Progenitor cell of endocrine pancreas (in vitro differentiated cells): ENCODE data around the gene EML6. TPM values are rescaled to one million over a fixed set of nuclear protein-coding genes. Genes with fewer than 3 reads are reported as not detected.

Experiments
- DNase-seq: peaks from one replicate; pipeline ENCODE4 v3.0.0; 2021; ENCODE audit warnings: low spot score; ENCODE audit not compliant: unreplicated experiment
- H3K27ac Mint-ChIP-seq: 2 replicates; pipeline ENCODE4 v1.8.0; 2021; ENCODE audit warnings: mild to moderate bottlenecking, moderate library complexity, mixed read lengths
- H3K27me3 Mint-ChIP-seq: 2 replicates; pipeline ENCODE4 v1.8.0; 2021; ENCODE audit warnings: mixed read lengths
- H3K36me3 Mint-ChIP-seq: 2 replicates; pipeline ENCODE4 v1.8.0; 2022; ENCODE audit warnings: mixed read lengths; ENCODE audit not compliant: insufficient read depth
- H3K4me1 Mint-ChIP-seq: 2 replicates; pipeline ENCODE4 v1.8.0; 2021; ENCODE audit warnings: low read depth, mixed read lengths
- H3K4me3 Mint-ChIP-seq: 2 replicates; pipeline ENCODE4 v1.8.0; 2021; ENCODE audit warnings: low read depth, mild to moderate bottlenecking, moderate library complexity, mixed read lengths
- H3K9me3 Mint-ChIP-seq: 2 replicates; pipeline ENCODE4 v1.8.0; 2021; ENCODE audit warnings: low read depth, mixed read lengths
- CTCF ChIP-seq: fragments of 200-600 bp; sonication (generic); IDR thresholded peaks from one replicate; pipeline ENCODE4 v1.5.0; 2021; ENCODE audit warnings: antibody characterized with exemption, mild to moderate bottlenecking; ENCODE audit not compliant: unreplicated experiment
- total RNA-seq: library from RNA; stranded (reverse); gene quantifications from 2 replicates; pipeline ENCODE4 v1.2.1, GENCODE V29; 2021

EML6 gene
- total RNA-seq, 1 donor from 2014 or later: 2.6 TPM

DNA sequence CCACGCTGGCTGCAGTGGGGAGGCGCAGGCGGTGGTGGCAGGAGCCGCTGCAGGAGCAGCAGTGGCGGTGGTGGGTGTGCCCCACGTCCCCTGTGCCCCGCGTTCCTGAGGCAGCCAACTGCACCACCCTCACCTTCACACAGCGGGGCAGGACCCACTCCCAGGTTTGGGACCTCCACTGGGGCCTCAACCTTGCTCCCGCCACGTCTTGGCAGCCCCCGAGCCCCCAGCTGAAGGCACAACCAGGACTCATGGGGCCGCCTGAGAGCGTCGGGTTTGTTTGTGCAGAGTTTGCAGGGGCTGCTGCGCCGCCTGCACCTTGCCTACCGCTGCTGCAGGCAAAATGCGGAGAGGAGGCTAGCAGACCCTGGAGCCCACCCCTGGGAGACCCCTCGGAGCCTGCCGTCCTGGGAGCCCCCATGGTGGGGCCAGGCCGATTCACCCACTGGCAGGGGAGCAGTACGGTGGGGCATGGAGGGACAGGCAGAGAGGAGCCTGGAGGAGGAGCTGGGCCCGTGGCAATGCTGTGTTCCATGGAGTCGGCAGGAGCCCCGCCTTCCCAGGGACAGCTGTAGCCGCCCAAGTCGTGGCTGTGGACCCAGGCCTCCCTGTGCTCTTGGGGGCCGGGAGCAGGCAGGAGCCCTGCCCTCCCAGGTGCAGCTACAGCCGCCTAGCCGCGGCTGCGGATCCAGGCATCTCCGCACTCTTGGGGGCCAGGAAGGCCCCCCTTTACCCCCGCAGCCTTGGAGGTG is 14.7 kb upstream of the EML6 start:
- TF ChIP-seq CTCF: no peak
- Mint-ChIP-seq H3K4me1 (peaks cover 2% of the 10 kb centered on the region), H3K9me3 (no peaks in the 10 kb centered on the region), H3K4me3 (peak overlapping the region; percentile 60), H3K36me3 (no peaks in the 10 kb centered on the region), H3K27me3 (peaks cover 10% of the 10 kb centered on the region), H3K27ac (no peak overlapping the region)
- DNase-seq: peak; percentile 23

- H3K4me3 Mint-ChIP-seq: peak overlapping the region; percentile 60
- no peak for DNase-seq
- peaks cover 10% of the 10 kb centered on the region for H3K27me3 Mint-ChIP-seq
- no peak overlapping the region for H3K27ac Mint-ChIP-seq
- H3K4me1 Mint-ChIP-seq: peaks cover 2% of the 10 kb centered on the region
- no peak for TF ChIP-seq CTCF
- no peaks in the 10 kb centered on the region for H3K9me3 Mint-ChIP-seq
- H3K36me3 Mint-ChIP-seq: no peaks in the 10 kb centered on the region
Measured at GRCh38 chr2:54709336-54709809, 14.1 kb upstream of the EML6 start.

DNA sequence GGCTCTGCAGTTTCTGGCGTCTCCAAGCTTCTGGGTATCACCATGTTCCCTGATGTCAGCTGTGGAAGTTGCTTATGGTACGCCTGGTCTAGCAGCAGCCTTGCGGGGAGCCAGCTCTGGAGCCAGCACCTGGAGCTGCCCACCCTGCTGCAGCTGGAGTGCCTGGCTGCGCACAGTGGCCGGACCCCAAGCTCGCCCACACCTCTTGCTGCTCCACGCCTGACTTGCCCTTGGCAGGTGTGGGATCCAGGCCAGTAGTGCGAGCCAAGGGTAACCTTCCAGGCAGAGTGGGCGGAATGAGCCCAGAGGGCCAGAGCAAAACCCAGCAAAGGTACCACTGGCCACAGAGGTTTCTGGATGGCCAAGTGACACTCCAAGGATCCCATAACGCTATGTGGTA is 13.2 kb upstream of the EML6 start:
- Mint-ChIP-seq H3K4me1 (peaks cover 2% of the 10 kb centered on the region), H3K4me3 (no peak overlapping the region), H3K9me3 (no peaks in the 10 kb centered on the region), H3K36me3 (no peaks in the 10 kb centered on the region), H3K27ac (no peak overlapping the region), H3K27me3 (peaks cover 10% of the 10 kb centered on the region)
- DNase-seq: no peak
- no peak for TF ChIP-seq CTCF

DNA sequence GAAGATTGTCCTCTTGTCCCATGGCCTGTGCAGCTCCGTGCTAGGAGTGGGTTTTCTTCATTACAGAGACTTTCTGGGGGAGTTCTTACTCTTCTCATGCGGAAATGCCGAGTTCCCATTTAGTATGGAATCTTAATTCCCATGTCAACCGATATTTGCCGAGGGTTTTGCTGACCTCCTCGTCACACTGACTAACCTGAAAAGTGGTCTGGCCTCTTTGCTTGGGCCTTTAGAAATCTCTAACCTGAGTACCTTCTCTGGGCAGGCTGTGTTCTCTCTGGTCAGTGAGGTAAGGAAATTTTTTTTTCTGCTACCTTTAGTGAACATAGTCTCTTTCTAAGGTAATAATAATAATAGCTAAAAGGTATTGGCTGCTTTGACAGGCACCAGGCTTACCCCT is 10.9 kb upstream of the EML6 start:
- Mint-ChIP-seq H3K4me3 (no peak overlapping the region), H3K27ac (no peak overlapping the region), H3K4me1 (no peaks in the 10 kb centered on the region), H3K9me3 (no peaks in the 10 kb centered on the region), H3K36me3 (no peaks in the 10 kb centered on the region), H3K27me3 (peaks cover 14% of the 10 kb centered on the region)
- DNase-seq: no peak
- no peak for TF ChIP-seq CTCF

DNA sequence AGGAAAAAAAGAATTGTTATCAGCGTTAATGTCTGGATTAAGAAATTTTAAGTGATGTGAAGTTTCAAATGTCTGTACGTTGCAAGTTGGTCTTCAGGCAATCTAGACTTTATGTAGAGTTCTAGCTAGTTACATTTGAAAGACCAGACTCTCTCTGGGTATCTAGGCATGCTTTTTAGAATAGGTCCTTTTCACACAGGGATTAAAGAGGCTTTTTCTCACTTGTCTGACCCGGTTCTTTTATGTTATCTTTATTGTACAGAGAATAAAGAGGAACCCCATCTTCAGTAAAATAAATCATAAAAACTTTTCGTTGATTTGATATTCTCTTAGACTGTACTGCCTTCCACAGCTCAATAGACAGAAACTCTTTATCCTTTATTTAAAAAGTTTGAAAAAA is 8.5 kb upstream of the EML6 start:
- Mint-ChIP-seq H3K4me3 (no peak overlapping the region), H3K27me3 (peaks cover 31% of the 10 kb centered on the region), H3K4me1 (no peaks in the 10 kb centered on the region), H3K27ac (no peak overlapping the region), H3K9me3 (no peaks in the 10 kb centered on the region), H3K36me3 (no peaks in the 10 kb centered on the region)
- DNase-seq: no peak
- no peak for TF ChIP-seq CTCF
